Measurements from ENCODE around the gene SPINK13.
"Not testable (repeated sequence)": the region's sequence is repeated elsewhere in the genome, so short reads cannot be mapped to it uniquely, and the experiment has no call there.

SPINK13 gene

DNA sequence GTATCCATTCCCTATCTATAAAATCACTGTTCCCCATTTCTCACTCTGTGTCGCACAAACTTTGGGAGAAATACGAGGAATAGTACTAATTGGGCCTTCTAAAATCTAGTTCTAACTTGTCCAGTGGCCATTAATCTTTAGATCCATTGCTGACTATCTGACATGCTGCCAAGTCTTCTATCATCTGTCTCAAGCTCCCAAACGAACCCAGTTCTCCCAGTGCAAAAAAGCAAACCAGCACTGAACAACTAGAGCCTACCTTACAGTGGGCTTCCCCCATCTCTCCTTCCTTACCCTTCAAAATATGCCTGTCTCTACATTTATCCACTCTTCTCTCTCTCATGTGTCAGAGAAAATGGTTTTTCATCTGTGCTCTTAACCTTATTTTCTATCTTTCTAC is 40.4 kb downstream of the SPINK13 start:
- H3K9me3 ChIP-seq, result no peaks in the 10 kb centered on the region
- H3K4me1 ChIP-seq, result no peaks in the 10 kb centered on the region
- no peak for DNase-seq
- no peaks in the 10 kb centered on the region for H3K27me3 ChIP-seq
- no peak for TF ChIP-seq CTCF (IDR thresholded peaks at IDR 0.05; ENCODE audit: low read depth, low read length)
- H3K36me3 ChIP-seq, result no peaks in the 10 kb centered on the region
- no peak overlapping the region for H3K4me3 ChIP-seq (ENCODE audit: low read depth, low read length)

- Histone ChIP-seq H3K36me3 (no peaks in the 10 kb centered on the region), H3K9me3 (no peaks in the 10 kb centered on the region), H3K4me3 (ENCODE audit: low read depth, low read length) (no peak overlapping the region), H3K27me3 (no peaks in the 10 kb centered on the region), H3K4me1 (no peaks in the 10 kb centered on the region)
- no peak for DNase-seq
- no peak for TF ChIP-seq CTCF (IDR thresholded peaks at IDR 0.05; ENCODE audit: low read depth, low read length)
These were observed 41.2 kb downstream of the SPINK13 start for GRCh38 chr5:148309746-148310145.

DNA sequence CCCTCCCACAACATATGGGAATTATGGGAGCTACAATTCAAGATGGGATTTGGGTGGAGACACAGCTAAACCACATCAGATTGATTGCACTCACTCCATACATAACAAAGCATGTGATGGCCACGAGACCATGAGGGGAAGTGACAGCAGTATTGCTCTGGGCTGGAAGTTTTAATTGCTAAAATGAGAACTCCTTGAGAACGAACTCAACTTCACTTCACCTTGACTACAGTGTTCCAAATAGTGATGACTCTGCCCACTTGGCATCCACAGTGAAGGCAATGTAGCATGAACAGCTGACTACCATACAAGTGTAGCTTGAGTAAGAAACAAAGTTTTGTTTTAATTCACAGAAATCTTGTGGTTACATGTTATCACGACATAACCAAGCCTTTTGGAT is 42.9 kb downstream of the SPINK13 start:
- Histone ChIP-seq H3K36me3 (no peaks in the 10 kb centered on the region), H3K9me3 (no peaks in the 10 kb centered on the region), H3K27me3 (no peaks in the 10 kb centered on the region), H3K4me1 (no peaks in the 10 kb centered on the region), H3K4me3 (ENCODE audit: low read depth, low read length) (no peak overlapping the region)
- DNase-seq, result no peak
- no peak for TF ChIP-seq CTCF (IDR thresholded peaks at IDR 0.05; ENCODE audit: low read depth, low read length)

GRCh38 chr5:148312153-148312552 is 43.6 kb downstream of the SPINK13 start, which contains the start of gene SPINK7:
Gene SPINK7 (plus strand): TSS chr5:148312423. CDS start chr5:148312484, 61 bp downstream.
- no peak for TF ChIP-seq CTCF (IDR thresholded peaks at IDR 0.05; ENCODE audit: low read depth, low read length)
- no peaks in the 10 kb centered on the region for H3K9me3 ChIP-seq
- H3K36me3 ChIP-seq, result no peaks in the 10 kb centered on the region
- no peaks in the 10 kb centered on the region for H3K4me1 ChIP-seq
- no peak within 1 kb of the TSS for H3K4me3 ChIP-seq (ENCODE audit: low read depth, low read length)
- H3K27me3 ChIP-seq, result no peaks in the 10 kb centered on the region
- DNase-seq, result no peak

- H3K4me3 ChIP-seq (ENCODE audit: low read depth, low read length), result no peak overlapping the region
- no peak for DNase-seq
These were observed 45.6 kb downstream of the SPINK13 start for GRCh38 chr5:148314187-148314586.

GRCh38 chr5:148314731-148315130 is 46.1 kb downstream of the SPINK13 start:
- no peak for DNase-seq
- Histone ChIP-seq H3K36me3 (no peaks in the 10 kb centered on the region), H3K4me3 (ENCODE audit: low read depth, low read length) (no peak overlapping the region), H3K4me1 (no peaks in the 10 kb centered on the region), H3K27me3 (no peaks in the 10 kb centered on the region), H3K9me3 (no peaks in the 10 kb centered on the region)
- no peak for TF ChIP-seq CTCF (IDR thresholded peaks at IDR 0.05; ENCODE audit: low read depth, low read length)

More at GRCh38 chr5:148314187-148314586, 45.6 kb downstream of the SPINK13 start:
- Histone ChIP-seq H3K4me1 (no peaks in the 10 kb centered on the region), H3K9me3 (no peaks in the 10 kb centered on the region), H3K27me3 (no peaks in the 10 kb centered on the region), H3K36me3 (no peaks in the 10 kb centered on the region)
- no peak for TF ChIP-seq CTCF (IDR thresholded peaks at IDR 0.05; ENCODE audit: low read depth, low read length)

DNA sequence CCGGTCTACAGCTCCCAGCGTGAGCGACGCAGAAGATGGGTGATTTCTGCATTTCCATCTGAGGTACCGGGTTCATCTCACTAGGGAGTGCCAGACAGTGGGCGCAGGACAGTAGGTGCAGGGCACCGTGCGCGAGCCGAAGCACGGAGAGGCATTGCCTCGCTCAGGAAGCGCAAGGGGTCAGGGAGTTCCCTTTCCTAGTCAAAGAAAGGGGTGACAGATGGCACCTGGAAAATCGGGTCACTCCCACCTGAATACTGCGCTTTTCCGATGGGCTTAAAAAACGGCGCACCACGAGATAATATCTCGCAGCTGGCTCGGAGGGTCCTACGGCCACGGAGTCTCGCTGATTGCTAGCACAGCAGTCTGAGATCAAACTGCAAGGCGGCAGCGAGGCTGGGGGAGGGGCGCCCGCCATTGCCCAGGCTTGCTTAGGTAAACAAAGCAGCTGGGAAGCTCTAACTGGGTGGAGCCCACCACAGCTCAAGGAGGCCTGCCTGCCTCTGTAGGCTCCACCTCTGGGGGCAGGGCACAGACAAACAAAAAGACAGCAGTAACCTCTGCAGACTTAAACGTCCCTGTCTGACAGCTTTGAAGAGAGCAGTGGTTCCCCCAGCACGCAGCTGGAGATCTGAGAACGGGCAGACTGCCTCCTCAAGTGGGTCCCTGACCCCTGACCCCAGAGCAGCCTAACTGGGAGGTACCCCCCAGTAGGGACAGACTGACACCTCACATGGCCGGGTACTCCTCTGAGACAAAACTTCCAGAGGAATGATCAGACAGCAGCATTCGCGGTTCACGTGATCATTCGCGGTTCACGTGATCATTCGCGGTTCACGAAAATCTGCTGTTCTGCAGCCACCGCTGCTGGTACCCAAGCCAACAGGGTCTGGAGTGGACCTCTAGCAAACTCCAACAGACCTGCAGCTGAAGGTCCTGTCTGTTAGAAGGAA is 51.7 kb downstream of the SPINK13 start:
- peak overlapping the region; percentile 66 for H3K4me3 ChIP-seq (ENCODE audit: low read depth, low read length)
- peak; percentile 44 for DNase-seq
- not testable (repeated sequence) for H3K27me3 ChIP-seq

More for the DNA sequence above, 51.7 kb downstream of the SPINK13 start:
- not testable (repeated sequence) for H3K4me1 ChIP-seq, H3K9me3 ChIP-seq, H3K36me3 ChIP-seq

All from BE2C (cell line).